GM12878 (cell line): ENCODE results near the gene GPRC5C. TPM values are rescaled to one million over a fixed set of nuclear protein-coding genes. Genes with fewer than 3 reads are reported as not detected.

Source experiments
- ELK1 ChIP-seq: IDR thresholded peaks from 2 replicates; pipeline ENCODE4 v1.6.1; 2012; ENCODE audit warnings: low read depth, low read length, improper control_type of control experiment
- FOXK2 ChIP-seq: fragments of 450-650 bp; IDR thresholded peaks from 2 replicates; pipeline ENCODE4 v1.6.1; 2017; ENCODE audit warnings: mild to moderate bottlenecking, moderate library complexity
- FOXM1 ChIP-seq: IDR thresholded peaks from 2 replicates; pipeline ENCODE4 v1.6.1; 2012; ENCODE audit warnings: low read depth, mild to moderate bottlenecking, inconsistent platforms, low read length, moderate library complexity
- HDAC6 ChIP-seq: fragments of 200-600 bp; sonication (generic); IDR thresholded peaks from one replicate; pipeline ENCODE4 v1.8.0; 2017; ENCODE audit warnings: antibody characterized with exemption; ENCODE audit not compliant: unreplicated experiment
- HDGF ChIP-seq: fragments of 450-650 bp; IDR thresholded peaks from 2 replicates; pipeline ENCODE4 v1.6.1; 2016; ENCODE audit warnings: antibody characterized with exemption
- MYC ChIP-seq: IDR thresholded peaks from 2 replicates; pipeline ENCODE4 v1.6.1; 2011; ENCODE audit warnings: mild to moderate bottlenecking, low read length, moderate library complexity, inconsistent platforms; ENCODE audit not compliant: insufficient read depth, insufficient replicate concordance, insufficient read length, severe bottlenecking
- NBN ChIP-seq: fragments of 450-650 bp; IDR thresholded peaks from 2 replicates; pipeline ENCODE4 v1.6.1; 2016
- NFXL1 ChIP-seq: fragments of 450-650 bp; IDR thresholded peaks from 2 replicates; pipeline ENCODE4 v1.6.1; 2017; ENCODE audit warnings: antibody characterized with exemption, mild to moderate bottlenecking, borderline replicate concordance
- NR2C2 ChIP-seq: IDR thresholded peaks from 2 replicates; pipeline ENCODE4 v1.6.1; 2011; ENCODE audit warnings: borderline replicate concordance, low read depth; ENCODE audit not compliant: control insufficient read depth, insufficient read length
- PKNOX1 ChIP-seq: fragments of 450-650 bp; IDR thresholded peaks from 2 replicates; pipeline ENCODE4 v1.6.1; 2016; ENCODE audit warnings: mild to moderate bottlenecking
- POU2F2 ChIP-seq: IDR thresholded peaks from 3 replicates; pipeline ENCODE4 v1.6.1; 2011; ENCODE audit warnings: low read depth, mild to moderate bottlenecking, low read length, borderline replicate concordance
- RELA ChIP-seq: fragments of 450-650 bp; IDR thresholded peaks from 2 replicates; pipeline ENCODE4 v1.8.0; 2014; ENCODE audit warnings: borderline replicate concordance; ENCODE audit not compliant: partially characterized antibody
- RUNX3 ChIP-seq: IDR thresholded peaks from 2 replicates; pipeline ENCODE4 v1.6.1; 2012; ENCODE audit warnings: low read length, inconsistent platforms
- SPI1 ChIP-seq: IDR thresholded peaks from 2 replicates; pipeline ENCODE4 v1.6.1; 2011; ENCODE audit warnings: low read depth, mild to moderate bottlenecking, low read length, moderate library complexity, borderline replicate concordance; ENCODE audit not compliant: insufficient read depth
- polyA plus RNA-seq, 11 experiments: library from polyadenylated mRNA; depleted of rRNA in 4 of 11; unstranded in 6 of 11; stranded (reverse) in 5 of 11; fragments of >200 nt; fragmentation: Nextera tagmentation in 4 of 11; fragmentation: Illumina TruSeq in 1 of 11; extraction: Ambion mirVana in 4 of 11; extraction: Trizol in 1 of 11; gene quantifications; 1 replicate in 1 of 11; 2 replicates in 10 of 11; pipeline versions ENCODE4 v1.2.1 to v1.2.3, GENCODE V29; 2011 to 2016; ENCODE audit warnings: inconsistent platforms in 2 of 11, missing spikeins in 2 of 11, low read depth in 1 of 11
- total RNA-seq, 4 experiments: library from RNA; depleted of rRNA in 3 of 4; stranded (reverse); fragments of >200 nt in 3 of 4; fragmentation: Illumina TruSeq in 1 of 4; extraction: Trizol in 1 of 4; gene quantifications; 2 replicates each; pipeline versions ENCODE4 v1.2.1 to v1.2.3, GENCODE V29; 2013 to 2021

Gene GPRC5C
- total and polyA plus RNA-seq, 10 of the 15 experiments (the other 5 are each of a cell fraction or from before 2014, with no cell fraction given), result 0.04 to 1.3 (median 0.36) TPM; not detected in 2

GRCh38 chr17:74464730-74465377 lies 33.0 kb downstream of the GPRC5C start (continued):
- peak; percentile 77; the same call in 1 of the 2 replicates for TF ChIP-seq HDGF
- TF ChIP-seq PKNOX1, result 0 out of 2 replicates have a peak, but pooled peaks have one; percentile 32
- no peak for TF ChIP-seq SPI1
- TF ChIP-seq RELA, result no peak
- TF ChIP-seq NBN, result peak; percentile 84; the same call in 1 of the 2 replicates
- no peak for TF ChIP-seq POU2F2
- no peak for TF ChIP-seq RUNX3
- TF ChIP-seq FOXM1, result no peak
- TF ChIP-seq NR2C2, result no peak
- TF ChIP-seq NFXL1, result no peak
- TF ChIP-seq MYC, result no peak
- no peak for TF ChIP-seq HDAC6
- TF ChIP-seq ELK1, result no peak
- no peak for TF ChIP-seq FOXK2
